Stimulated activated CD4-positive, alpha-beta T cell treated with anti-CD3 and anti-CD28 coated beads, Interleukin-4, amount 100 ng/mL, for 1 hour (primary cell): Measurements from ENCODE around the gene ATP11B.

Source experiments
- DNase-seq: peaks from one replicate; pipeline ENCODE4 v3.0.0-alpha.2; 2020

Gene ATP11B

GRCh38 chr3:182914341-182914740, 121.0 kb downstream of the ATP11B start:
- no peak for DNase-seq

- no peak for DNase-seq
Measured at GRCh38 chr3:182917134-182917533, 123.8 kb downstream of the ATP11B start.

GRCh38 chr3:182919866-182920357, 126.6 kb downstream of the ATP11B start:
- DNase-seq = no peak

- no peak for DNase-seq
Measured at GRCh38 chr3:182920515-182921084, 127.3 kb downstream of the ATP11B start.

- no peak for DNase-seq
Measured at GRCh38 chr3:182921665-182922355, 128.5 kb downstream of the ATP11B start.

GRCh38 chr3:182925330-182925943, 132.1 kb downstream of the ATP11B start:
- DNase-seq = no peak

- DNase-seq = no peak
Measured at GRCh38 chr3:182925944-182926337, 132.6 kb downstream of the ATP11B start.

- DNase-seq = no peak
Measured at GRCh38 chr3:182935803-182936202, 142.5 kb downstream of the ATP11B start.

- DNase-seq = no peak
Measured at GRCh38 chr3:182936239-182936917, 143.1 kb downstream of the ATP11B start.

- no peak for DNase-seq
Measured at GRCh38 chr3:182936918-182937285, 143.6 kb downstream of the ATP11B start.

- no peak for DNase-seq
Measured at GRCh38 chr3:182937293-182938051, 144.2 kb downstream of the ATP11B start.

- DNase-seq = no peak
Measured at GRCh38 chr3:182940266-182940808, 147.0 kb downstream of the ATP11B start.

- DNase-seq = no peak
Measured at GRCh38 chr3:182941719-182942118, 148.4 kb downstream of the ATP11B start.

GRCh38 chr3:182947888-182948287, 154.6 kb downstream of the ATP11B start:
- DNase-seq = no peak

- DNase-seq = no peak
Measured at GRCh38 chr3:182948305-182948704, 155.0 kb downstream of the ATP11B start.

GRCh38 chr3:182949688-182950087, 156.4 kb downstream of the ATP11B start:
- DNase-seq = no peak

- DNase-seq = no peak
Measured at GRCh38 chr3:182954553-182955235, 161.4 kb downstream of the ATP11B start.

- DNase-seq = no peak
Measured at GRCh38 chr3:182957226-182957625, 163.9 kb downstream of the ATP11B start.

GRCh38 chr3:182957676-182958266, 164.5 kb downstream of the ATP11B start:
- DNase-seq = no peak

GRCh38 chr3:182959474-182960350, 166.4 kb downstream of the ATP11B start:
- DNase-seq = no peak

- no peak for DNase-seq
Measured at GRCh38 chr3:182962166-182962565, 168.9 kb downstream of the ATP11B start.
